Fibroblast of pulmonary artery (primary cell): Measurements from ENCODE around the gene CTCF.

Source experiments
- DNase-seq: peaks from one replicate; pipeline ENCODE4 v3.0.0-alpha.2; 2010; ENCODE audit warnings: low read depth
- H3K4me3 ChIP-seq: replicated peaks from 2 replicates; pipeline ENCODE4 v1.5.1; 2011; ENCODE audit warnings: low read depth, mild to moderate bottlenecking, control low read depth, low read length, moderate library complexity
- TF ChIP-seq, protein P1 (sequence below): IDR thresholded peaks from 2 replicates; pipeline ENCODE4 v1.5.1; 2011; ENCODE audit warnings: mild to moderate bottlenecking, control low read depth, low read length, inconsistent platforms; ENCODE audit errors: missing control alignments

Gene CTCF

DNA sequence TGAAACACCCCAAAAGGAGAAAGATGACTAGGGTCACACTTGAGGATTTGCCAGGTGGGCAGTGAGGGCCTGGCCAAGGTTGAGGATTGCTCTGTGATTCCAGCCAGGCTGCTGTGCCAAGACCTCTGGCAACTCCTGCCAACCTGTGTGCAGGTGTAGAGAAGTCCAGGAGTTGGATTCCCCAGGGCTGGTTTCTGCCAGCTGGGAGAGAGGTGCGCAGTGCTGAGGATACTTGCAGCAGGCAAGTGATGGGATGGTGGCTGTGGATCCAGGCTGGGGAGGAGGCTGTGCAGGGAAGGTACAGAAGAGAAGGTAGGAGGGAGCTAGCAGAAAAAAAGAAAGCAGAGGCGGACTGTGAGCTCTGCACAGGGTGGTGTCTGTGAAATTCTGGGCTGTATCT, 27.1 kb upstream of the CTCF start:
- DNase-seq, result no peak
- TF ChIP-seq, protein P1, sequence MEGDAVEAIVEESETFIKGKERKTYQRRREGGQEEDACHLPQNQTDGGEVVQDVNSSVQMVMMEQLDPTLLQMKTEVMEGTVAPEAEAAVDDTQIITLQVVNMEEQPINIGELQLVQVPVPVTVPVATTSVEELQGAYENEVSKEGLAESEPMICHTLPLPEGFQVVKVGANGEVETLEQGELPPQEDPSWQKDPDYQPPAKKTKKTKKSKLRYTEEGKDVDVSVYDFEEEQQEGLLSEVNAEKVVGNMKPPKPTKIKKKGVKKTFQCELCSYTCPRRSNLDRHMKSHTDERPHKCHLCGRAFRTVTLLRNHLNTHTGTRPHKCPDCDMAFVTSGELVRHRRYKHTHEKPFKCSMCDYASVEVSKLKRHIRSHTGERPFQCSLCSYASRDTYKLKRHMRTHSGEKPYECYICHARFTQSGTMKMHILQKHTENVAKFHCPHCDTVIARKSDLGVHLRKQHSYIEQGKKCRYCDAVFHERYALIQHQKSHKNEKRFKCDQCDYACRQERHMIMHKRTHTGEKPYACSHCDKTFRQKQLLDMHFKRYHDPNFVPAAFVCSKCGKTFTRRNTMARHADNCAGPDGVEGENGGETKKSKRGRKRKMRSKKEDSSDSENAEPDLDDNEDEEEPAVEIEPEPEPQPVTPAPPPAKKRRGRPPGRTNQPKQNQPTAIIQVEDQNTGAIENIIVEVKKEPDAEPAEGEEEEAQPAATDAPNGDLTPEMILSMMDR, result no peak
- no peak overlapping the region for H3K4me3 ChIP-seq

DNA sequence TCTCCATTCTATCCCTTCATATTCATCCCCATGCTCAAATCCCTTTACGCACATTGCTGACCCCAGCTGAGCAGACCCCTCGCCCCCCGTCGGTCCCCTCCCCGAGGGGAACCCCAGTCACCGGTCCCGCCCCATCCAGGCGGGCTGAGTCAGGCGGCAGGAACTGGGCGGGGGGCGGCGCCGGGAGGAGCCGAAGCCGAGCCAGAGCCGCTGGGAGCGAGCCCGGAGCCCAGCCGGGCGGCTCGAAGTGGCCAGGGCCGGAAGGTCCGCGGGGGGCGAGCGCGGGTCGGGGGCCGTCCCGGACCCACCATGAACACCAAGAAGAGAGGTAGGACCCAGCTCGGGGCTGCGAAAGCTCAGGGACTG, 25.1 kb upstream of the CTCF start:
- DNase-seq, result peak; percentile 57
- H3K4me3 ChIP-seq, result peak overlapping the region; percentile 75
- TF ChIP-seq, protein P1, result no peak

DNA sequence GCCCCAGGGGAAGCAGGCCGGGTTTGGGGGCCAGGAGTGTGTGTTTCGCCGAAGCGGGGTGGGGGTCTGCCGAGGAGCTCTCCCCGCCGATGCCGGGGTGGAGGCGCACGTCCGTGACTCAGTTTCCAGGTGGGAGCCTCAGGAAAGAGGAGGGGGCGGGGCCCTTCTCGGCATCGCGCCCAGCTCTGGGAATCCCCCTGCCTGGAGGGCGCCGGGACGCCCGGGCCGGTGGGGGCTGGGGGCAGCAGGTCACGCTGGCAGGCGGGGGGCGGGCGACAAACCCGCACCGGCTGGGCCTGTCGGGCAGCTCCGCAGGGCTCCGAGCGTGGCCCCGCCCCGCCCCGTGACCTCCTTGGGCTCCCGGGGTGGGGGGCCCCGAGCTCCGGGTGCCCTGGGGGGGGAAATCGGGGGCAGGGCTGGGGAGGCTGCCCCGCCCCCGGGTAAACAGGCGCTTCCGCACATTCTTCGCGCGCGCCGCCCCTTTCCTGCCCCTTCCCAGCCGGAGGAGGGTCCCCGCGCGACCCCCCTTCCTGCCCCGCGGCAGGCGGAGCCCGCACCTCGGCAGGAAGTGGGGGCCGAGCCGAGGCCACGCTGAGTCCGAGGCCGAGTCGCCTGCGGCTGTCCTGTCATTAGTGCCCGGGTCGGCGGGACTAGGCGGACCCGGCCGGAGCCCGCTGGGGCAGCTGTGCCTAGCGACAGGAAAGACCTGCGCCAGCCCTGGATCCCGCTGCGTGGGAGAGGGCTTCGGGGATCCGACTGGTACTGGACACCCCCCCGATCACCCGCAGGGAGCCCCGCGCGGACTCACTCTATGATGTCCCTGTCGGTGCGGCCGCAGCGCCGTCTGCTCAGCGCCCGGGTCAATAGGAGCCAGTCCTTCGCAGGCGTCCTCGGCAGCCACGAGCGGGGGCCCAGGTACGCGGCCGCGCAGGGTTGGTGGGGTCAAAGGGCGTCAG, 24.4 kb upstream of the CTCF start:
- TF ChIP-seq, protein P1, result no peak
- peak overlapping the region; percentile 75 for H3K4me3 ChIP-seq
- peak; percentile 57 for DNase-seq

DNA sequence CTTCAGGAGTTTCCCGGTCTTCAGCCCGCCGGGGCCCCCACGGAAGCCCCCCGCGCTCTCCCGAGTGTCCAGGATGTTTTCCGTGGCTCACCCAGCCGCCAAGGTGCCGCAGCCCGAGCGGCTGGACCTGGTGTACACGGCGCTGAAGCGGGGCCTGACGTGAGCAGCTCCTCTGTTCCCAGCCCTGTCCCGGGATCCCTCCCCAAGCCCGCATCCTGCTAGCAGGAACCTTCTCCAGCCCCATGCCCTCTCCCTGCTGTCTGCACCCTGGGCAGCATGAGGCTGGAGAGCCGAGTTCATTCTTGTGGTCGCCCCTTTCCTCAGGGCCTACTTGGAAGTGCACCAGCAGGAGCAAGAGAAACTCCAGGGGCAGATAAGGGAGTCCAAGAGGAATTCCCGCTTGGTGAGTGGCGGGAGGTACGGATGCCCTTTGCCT, 23.6 kb upstream of the CTCF start:
- TF ChIP-seq, protein P1, result no peak
- peak; percentile 74 for DNase-seq
- H3K4me3 ChIP-seq, result peak overlapping the region; percentile 75

DNA sequence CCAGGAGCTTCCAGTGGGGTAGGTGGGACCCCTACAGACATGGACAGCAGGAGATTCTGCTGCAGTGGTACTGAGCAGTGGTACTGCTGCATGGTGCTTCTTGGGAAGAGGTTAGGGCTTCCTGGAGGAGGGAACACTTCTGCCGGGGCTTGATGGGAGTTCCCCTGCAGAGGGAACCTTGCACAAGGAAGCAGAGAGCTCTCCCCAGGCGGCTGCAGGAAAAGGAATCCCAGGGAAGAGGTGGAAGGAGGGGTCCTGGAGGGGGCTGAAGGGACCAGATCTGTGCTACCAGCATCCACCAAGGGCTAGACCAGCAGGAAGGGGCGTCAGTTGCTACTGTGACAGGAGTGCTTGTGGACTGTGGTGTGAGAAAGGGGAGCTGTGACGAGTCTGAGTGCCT, 23.1 kb upstream of the CTCF start:
- no peak for DNase-seq
- H3K4me3 ChIP-seq, result peak overlapping the region; percentile 75
- TF ChIP-seq, protein P1, result no peak

DNA sequence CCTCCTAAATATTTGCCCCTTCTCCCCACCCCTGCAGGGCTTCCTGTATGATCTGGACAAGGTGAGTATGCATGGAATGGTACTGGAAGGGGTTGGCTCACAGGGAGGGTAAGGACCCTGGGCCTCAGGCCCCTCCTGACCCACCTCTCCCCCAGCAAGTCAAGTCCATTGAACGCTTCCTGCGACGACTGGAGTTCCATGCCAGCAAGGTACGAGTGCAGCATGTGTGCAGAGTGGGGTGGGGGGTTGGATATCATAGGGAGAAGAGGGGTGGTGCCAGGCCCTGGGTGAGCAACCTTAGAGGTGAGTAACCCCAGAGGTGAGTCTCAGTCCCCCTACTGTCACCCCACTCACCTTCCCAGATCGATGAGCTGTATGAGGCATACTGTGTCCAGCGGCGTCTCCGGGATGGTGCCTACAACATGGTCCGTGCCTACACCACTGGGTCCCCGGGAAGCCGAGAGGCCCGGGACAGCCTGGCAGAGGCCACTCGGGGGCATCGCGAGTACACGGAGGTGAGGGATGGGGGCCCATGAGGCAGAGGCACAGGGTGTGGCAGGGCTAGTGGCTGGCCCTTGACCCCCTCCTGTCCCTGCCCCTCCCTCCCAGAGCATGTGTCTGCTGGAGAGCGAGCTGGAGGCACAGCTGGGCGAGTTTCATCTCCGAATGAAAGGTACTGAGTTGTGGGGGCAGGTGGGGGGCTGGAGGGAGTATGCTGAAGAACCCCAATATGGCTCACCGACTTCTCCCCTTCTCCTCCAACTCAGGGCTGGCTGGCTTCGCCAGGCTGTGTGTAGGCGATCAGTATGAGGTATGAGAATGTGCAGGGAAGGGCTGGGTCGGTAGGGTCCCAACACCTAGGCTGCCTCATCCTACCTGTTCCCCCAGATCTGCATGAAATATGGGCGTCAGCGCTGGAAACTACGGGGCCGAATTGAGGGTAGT, 22.4 kb upstream of the CTCF start:
- H3K4me3 ChIP-seq, result no peak overlapping the region
- TF ChIP-seq, protein P1, result no peak
- no peak for DNase-seq
